ENCODE measurements around the gene UMAD1. TPM values are rescaled to one million over a fixed set of nuclear protein-coding genes. Genes with fewer than 3 reads are reported as not detected.

The UMAD1 gene
- total RNA-seq, 2 experiments from 2014 or later, result 11.0 to 15.3 TPM

GRCh38 chr7:7795203-7795602 is 154.7 kb downstream of the UMAD1 start:
- Histone ChIP-seq H3K4me3 (ENCODE audit: low read length) (no peak overlapping the region), H3K4me1 (ENCODE audit: insufficient read depth, low read length) (no peaks in the 10 kb centered on the region), H3K27ac (ENCODE audit: low read depth in 1 of 2, low read length in 2 of 2) (no peak overlapping the region), H3K27me3 (ENCODE audit: control insufficient read depth in 1 of 2, insufficient read depth in 2 of 2, low read length in 2 of 2) (no peaks in the 10 kb centered on the region), H3K36me3 (ENCODE audit: insufficient read depth, low read length) (peaks cover 9% of the 10 kb centered on the region), H3K9me3 (ENCODE audit: control insufficient read depth in 1 of 2, insufficient read depth in 1 of 2, low read length in 2 of 2) (peaks cover 0 to 5% of the 10 kb centered on the region in 2 experiments)
- H3K9me3 Mint-ChIP-seq, result no peaks in the 10 kb centered on the region
- CTCF ChIA-PET, result no interaction called here
- H3K4me3 Mint-ChIP-seq, result no peak overlapping the region
- no peak for ATAC-seq (ENCODE audit: poor library complexity)
- H3K36me3 Mint-ChIP-seq (ENCODE audit: low read depth), result peaks cover 67% of the 10 kb centered on the region
- intact Hi-C loops (cut with DNase I, micrococcal nuclease), result no loop called here
- no peak for DNase-seq
- TF ChIP-seq, protein P1, sequence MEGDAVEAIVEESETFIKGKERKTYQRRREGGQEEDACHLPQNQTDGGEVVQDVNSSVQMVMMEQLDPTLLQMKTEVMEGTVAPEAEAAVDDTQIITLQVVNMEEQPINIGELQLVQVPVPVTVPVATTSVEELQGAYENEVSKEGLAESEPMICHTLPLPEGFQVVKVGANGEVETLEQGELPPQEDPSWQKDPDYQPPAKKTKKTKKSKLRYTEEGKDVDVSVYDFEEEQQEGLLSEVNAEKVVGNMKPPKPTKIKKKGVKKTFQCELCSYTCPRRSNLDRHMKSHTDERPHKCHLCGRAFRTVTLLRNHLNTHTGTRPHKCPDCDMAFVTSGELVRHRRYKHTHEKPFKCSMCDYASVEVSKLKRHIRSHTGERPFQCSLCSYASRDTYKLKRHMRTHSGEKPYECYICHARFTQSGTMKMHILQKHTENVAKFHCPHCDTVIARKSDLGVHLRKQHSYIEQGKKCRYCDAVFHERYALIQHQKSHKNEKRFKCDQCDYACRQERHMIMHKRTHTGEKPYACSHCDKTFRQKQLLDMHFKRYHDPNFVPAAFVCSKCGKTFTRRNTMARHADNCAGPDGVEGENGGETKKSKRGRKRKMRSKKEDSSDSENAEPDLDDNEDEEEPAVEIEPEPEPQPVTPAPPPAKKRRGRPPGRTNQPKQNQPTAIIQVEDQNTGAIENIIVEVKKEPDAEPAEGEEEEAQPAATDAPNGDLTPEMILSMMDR (IDR thresholded peaks at IDR 0.05), result no peak
- H3K27ac Mint-ChIP-seq, result no peak overlapping the region
- POLR2A ChIA-PET, result no interaction called here
- no peaks in the 10 kb centered on the region for H3K27me3 Mint-ChIP-seq
- H3K4me1 Mint-ChIP-seq (ENCODE audit: low read depth), result peaks cover 7% of the 10 kb centered on the region

DNA sequence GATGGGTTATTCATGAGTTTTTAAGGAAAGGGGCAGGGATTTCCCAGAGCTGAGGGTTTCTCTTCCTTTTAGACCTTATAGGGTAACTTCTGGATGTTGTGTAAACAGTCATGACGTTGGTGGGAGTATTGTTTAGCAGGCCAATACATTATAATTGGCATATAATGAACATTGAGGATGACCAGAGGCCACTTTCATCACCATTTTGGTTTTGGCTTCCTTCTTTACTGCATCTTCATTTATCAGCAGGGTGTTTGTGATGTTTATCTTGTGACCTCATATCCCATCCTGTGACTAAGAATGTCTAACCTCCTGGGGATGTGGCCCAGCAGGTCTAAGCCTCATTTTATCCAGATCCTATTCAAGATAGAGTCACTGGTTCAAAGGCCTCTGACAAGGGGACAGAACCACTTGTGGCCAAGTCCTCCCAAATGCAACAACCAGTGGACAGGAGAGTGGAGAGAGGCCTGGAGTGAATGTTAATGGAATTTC is 155.1 kb downstream of the UMAD1 start:
- ChIA-PET CTCF (no interaction called here), POLR2A (no interaction called here)
- Mint-ChIP-seq H3K27me3 (no peaks in the 10 kb centered on the region), H3K4me3 (no peak overlapping the region), H3K36me3 (ENCODE audit: low read depth) (peaks cover 62% of the 10 kb centered on the region), H3K9me3 (no peaks in the 10 kb centered on the region), H3K4me1 (ENCODE audit: low read depth) (peaks cover 7% of the 10 kb centered on the region), H3K27ac (no peak overlapping the region)
- intact Hi-C loops (cut with DNase I, micrococcal nuclease), result no loop called here
- H3K4me3 ChIP-seq (ENCODE audit: low read length), result no peak overlapping the region
- no peaks in the 10 kb centered on the region for H3K4me1 ChIP-seq (ENCODE audit: insufficient read depth, low read length)
- peaks cover 5% of the 10 kb centered on the region for H3K36me3 ChIP-seq (ENCODE audit: insufficient read depth, low read length)
- no peaks in the 10 kb centered on the region for H3K27me3 ChIP-seq (ENCODE audit: control insufficient read depth in 1 of 2, insufficient read depth in 2 of 2, low read length in 2 of 2)
- ATAC-seq (ENCODE audit: poor library complexity) (no peak), DNase-seq (no peak)
- H3K9me3 ChIP-seq (ENCODE audit: control insufficient read depth in 1 of 2, insufficient read depth in 1 of 2, low read length in 2 of 2), result peaks cover 0 to 5% of the 10 kb centered on the region in 2 experiments
- no peak overlapping the region for H3K27ac ChIP-seq (ENCODE audit: low read depth in 1 of 2, low read length in 2 of 2)
- TF ChIP-seq, protein P1 (IDR thresholded peaks at IDR 0.05), result no peak

DNA sequence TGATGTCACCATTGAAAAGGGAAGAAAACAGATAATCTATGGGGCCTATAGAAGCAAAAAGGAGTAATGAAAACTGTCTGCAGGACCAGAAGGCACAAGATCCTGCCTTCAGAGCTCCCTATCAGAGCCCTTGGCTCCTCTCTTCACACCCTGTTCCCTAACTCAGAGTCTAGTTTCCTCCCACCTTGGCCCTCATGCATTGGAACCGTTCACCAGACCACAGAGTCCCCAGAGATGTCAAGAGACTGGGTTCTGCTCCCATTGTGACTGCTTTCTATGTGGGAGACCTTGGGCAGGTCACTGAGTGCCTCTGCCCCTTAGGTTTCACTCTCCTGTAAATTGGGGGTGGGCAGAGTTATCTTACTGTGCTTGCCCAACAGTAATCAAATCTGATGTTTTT is 158.0 kb downstream of the UMAD1 start:
- Histone ChIP-seq H3K27ac (ENCODE audit: low read depth in 1 of 2, low read length in 2 of 2) (no peak overlapping the region), H3K36me3 (ENCODE audit: insufficient read depth, low read length) (peaks cover 5% of the 10 kb centered on the region), H3K4me1 (ENCODE audit: insufficient read depth, low read length) (no peaks in the 10 kb centered on the region), H3K4me3 (ENCODE audit: low read length) (no peak overlapping the region), H3K9me3 (ENCODE audit: control insufficient read depth in 1 of 2, insufficient read depth in 1 of 2, low read length in 2 of 2) (peaks cover 0 to 5% of the 10 kb centered on the region in 2 experiments), H3K27me3 (ENCODE audit: control insufficient read depth in 1 of 2, insufficient read depth in 2 of 2, low read length in 2 of 2) (no peaks in the 10 kb centered on the region)
- Mint-ChIP-seq H3K4me1 (ENCODE audit: low read depth) (peaks cover 7% of the 10 kb centered on the region), H3K4me3 (no peak overlapping the region), H3K27ac (no peak overlapping the region), H3K36me3 (ENCODE audit: low read depth) (peaks cover 46% of the 10 kb centered on the region), H3K27me3 (no peaks in the 10 kb centered on the region), H3K9me3 (no peaks in the 10 kb centered on the region)
- ATAC-seq (ENCODE audit: poor library complexity) (no peak), DNase-seq (no peak)
- ChIA-PET POLR2A (no interaction called here), CTCF (no interaction called here)
- TF ChIP-seq, protein P1 (IDR thresholded peaks at IDR 0.05), result no peak
- intact Hi-C loops (cut with DNase I, micrococcal nuclease), result no loop called here

All from CD4-positive, alpha-beta T cell (primary cell).